ENCODE data around the gene CRYBA4. TPM values are rescaled to one million over a fixed set of nuclear protein-coding genes. Genes with fewer than 3 reads are reported as not detected.

CRYBA4 gene
- total RNA-seq, 1 experiment from 2014 or later, result not detected

GRCh38 chr22:26589845-26590736 lies 31.7 kb upstream of the CRYBA4 start, which contains the start of gene TPST2:
TPST2 (minus strand) TSS chr22:26590132; CDS start chr22:26541630, 48,502 bp downstream.
- Histone ChIP-seq H3K27ac (ENCODE audit: low read length) (no peak within 1 kb of the TSS), H3K9ac (ENCODE audit: low read length) (peak within 1 kb of the TSS; percentile 64), H3K79me2 (ENCODE audit: low read length) (no peaks in the 10 kb centered on the region), H3K9me2 (replicated peaks; ENCODE audit: low read length) (no peaks in the 10 kb centered on the region), H3K4me1 (ENCODE audit: insufficient read depth, low read length) (peaks cover 10% of the 10 kb centered on the region), H2AFZ (ENCODE audit: low read length) (peak within 1 kb of the TSS; percentile 100), H3K4me3 (ENCODE audit: low read length) (peak within 1 kb of the TSS; percentile 89), H3K4me2 (ENCODE audit: low read length) (peak within 1 kb of the TSS; percentile 99), H3K36me3 (ENCODE audit: low read depth, low read length) (no peaks in the 10 kb centered on the region), H3K27me3 (ENCODE audit: low read length) (no peaks in the 10 kb centered on the region), H3K9me3 (ENCODE audit: low read length) (no peaks in the 10 kb centered on the region), H4K20me1 (ENCODE audit: low read length) (no peaks in the 10 kb centered on the region), H3F3A (ENCODE audit: low read length, unreplicated experiment) (no peaks in the 10 kb centered on the region)
- intact Hi-C loops (cut with micrococcal nuclease), result loop anchor here (10.0 kb wide), 1 partner anchor 75 kb away; the partner anchor contains the start of gene TFIP11
- no TSS peak for BruUV-seq (replicated peaks)
- ChIA-PET CTCF (no interaction called here), POLR2A (ENCODE audit: unreplicated experiment) (no interaction called here)
- TF ChIP-seq EZH2phosphoT487 (IDR thresholded peaks at IDR 0.05; ENCODE audit: borderline replicate concordance, low read length), result no peak
- TF ChIP-seq EZH2 (IDR thresholded peaks at IDR 0.05; ENCODE audit: low read length, unreplicated experiment), result no peak
- TF ChIP-seq CTCF (conservative IDR thresholded peaks at IDR 0.05; ENCODE audit: low read depth, low read length), result no peak
- peak; percentile 83 for ATAC-seq
- DNase-seq, result peak; percentile 70

GRCh38 chr22:26592421-26592891 lies 29.3 kb upstream of the CRYBA4 start:
- ChIA-PET CTCF (no interaction called here), POLR2A (ENCODE audit: unreplicated experiment) (no interaction called here)

More at GRCh38 chr22:26592421-26592891, 29.3 kb upstream of the CRYBA4 start:
- peaks cover 11% of the 10 kb centered on the region; the same call in 1 of the 2 replicates for H3K27me3 ChIP-seq (ENCODE audit: low read length)
- intact Hi-C loops (cut with micrococcal nuclease), result no loop called here
- H3K4me3 ChIP-seq (ENCODE audit: low read length), result no peak overlapping the region
- TF ChIP-seq CTCF (conservative IDR thresholded peaks at IDR 0.05; ENCODE audit: low read depth, low read length) (no peak), EZH2phosphoT487 (IDR thresholded peaks at IDR 0.05; ENCODE audit: borderline replicate concordance, low read length) (no peak), EZH2 (IDR thresholded peaks at IDR 0.05; ENCODE audit: low read length, unreplicated experiment) (no peak)
- H3K36me3 ChIP-seq (ENCODE audit: low read depth, low read length), result no peaks in the 10 kb centered on the region
- no TSS peak for BruUV-seq (replicated peaks)
- no peak for DNase-seq
- H3K4me1 ChIP-seq (ENCODE audit: insufficient read depth, low read length), result 0 out of 2 replicates have a peak, but pooled peaks cover 5% of the 10 kb centered on the region
- H2AFZ ChIP-seq (ENCODE audit: low read length), result no peak overlapping the region
- no peaks in the 10 kb centered on the region for H3K9me3 ChIP-seq (ENCODE audit: low read length)
- no peaks in the 10 kb centered on the region for H3F3A ChIP-seq (ENCODE audit: low read length, unreplicated experiment)
- no peaks in the 10 kb centered on the region for H3K9me2 ChIP-seq (replicated peaks; ENCODE audit: low read length)
- H4K20me1 ChIP-seq (ENCODE audit: low read length), result no peaks in the 10 kb centered on the region
- H3K9ac ChIP-seq (ENCODE audit: low read length), result no peak overlapping the region
- no peak overlapping the region for H3K27ac ChIP-seq (ENCODE audit: low read length)
- no peak for ATAC-seq
- no peaks in the 10 kb centered on the region for H3K79me2 ChIP-seq (ENCODE audit: low read length)
- H3K4me2 ChIP-seq (ENCODE audit: low read length), result no peak overlapping the region

Measured in PC-3 (cell line).